SW 1271 (cell line): ENCODE measurements around the gene ATP2B2.

ENCODE experiments used
- DNase-seq, 2 experiments: peaks; one replicate each; lab custom pipeline; 2025; lab: John Stamatoyannopoulos, UW

ATP2B2 gene

GRCh38 chr3:10529809-10530208 is 24.4 kb upstream of the ATP2B2 start:
- no peak for DNase-seq

- no peak for DNase-seq
Observed at GRCh38 chr3:10528046-10528445, 22.7 kb upstream of the ATP2B2 start.

GRCh38 chr3:10527295-10528001 is 22.1 kb upstream of the ATP2B2 start:
- DNase-seq = no peak

- DNase-seq = no peak
Observed at GRCh38 chr3:10526366-10526765, 21.0 kb upstream of the ATP2B2 start.

GRCh38 chr3:10524799-10525301 is 19.5 kb upstream of the ATP2B2 start:
- DNase-seq = no peak

DNA sequence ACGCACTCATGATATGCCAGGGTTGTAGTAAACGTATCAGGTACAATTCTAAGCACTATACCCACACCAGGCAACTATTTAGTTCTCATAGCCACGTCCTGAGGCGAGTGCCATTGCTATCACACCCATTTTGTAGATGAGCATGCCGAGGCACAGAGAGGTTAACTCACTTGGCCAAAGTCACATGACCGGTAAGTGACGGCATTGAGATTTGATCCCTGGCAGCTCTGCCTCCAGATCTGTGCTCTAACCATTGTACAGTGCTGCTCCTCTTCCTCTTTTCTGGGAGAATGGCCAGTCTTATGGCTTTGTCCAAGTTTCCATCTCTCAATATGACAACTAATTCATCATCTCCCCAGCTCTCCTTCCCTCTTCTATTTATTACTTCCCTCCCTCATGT is 18.9 kb upstream of the ATP2B2 start:
- DNase-seq = no peak

GRCh38 chr3:10523561-10523960 is 18.2 kb upstream of the ATP2B2 start:
- DNase-seq = no peak

DNA sequence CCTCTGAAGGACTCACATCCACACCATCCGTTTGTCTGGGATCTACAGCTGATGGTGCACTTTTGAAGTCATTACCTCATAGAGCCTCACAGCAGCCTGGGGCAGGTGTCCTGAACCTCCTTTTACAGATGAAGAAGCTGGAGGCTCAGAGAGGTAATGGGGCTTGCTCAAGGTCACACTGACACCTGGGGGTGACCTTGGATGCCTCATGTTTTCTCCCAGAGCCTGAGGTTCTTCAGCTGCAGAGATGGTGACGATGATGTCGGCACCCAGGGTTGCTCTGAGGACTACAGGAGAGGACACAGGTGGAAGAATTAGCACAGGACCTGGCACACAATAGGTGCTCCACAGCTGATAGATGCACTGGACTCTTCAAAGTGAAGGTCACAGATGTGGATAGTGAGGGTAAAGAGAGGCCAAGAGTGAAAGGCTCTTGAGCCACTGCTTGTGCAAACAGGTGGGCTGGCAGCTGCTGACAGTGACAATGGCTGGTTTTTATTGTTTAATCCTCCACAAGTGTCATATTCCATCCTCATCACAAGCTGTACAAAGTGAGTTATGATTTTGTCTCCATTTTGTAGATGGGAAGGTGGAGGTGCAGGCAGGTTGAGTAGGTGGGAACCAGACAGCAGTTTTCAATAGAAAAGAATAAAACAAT is 17.4 kb upstream of the ATP2B2 start:
- no peak for DNase-seq

DNA sequence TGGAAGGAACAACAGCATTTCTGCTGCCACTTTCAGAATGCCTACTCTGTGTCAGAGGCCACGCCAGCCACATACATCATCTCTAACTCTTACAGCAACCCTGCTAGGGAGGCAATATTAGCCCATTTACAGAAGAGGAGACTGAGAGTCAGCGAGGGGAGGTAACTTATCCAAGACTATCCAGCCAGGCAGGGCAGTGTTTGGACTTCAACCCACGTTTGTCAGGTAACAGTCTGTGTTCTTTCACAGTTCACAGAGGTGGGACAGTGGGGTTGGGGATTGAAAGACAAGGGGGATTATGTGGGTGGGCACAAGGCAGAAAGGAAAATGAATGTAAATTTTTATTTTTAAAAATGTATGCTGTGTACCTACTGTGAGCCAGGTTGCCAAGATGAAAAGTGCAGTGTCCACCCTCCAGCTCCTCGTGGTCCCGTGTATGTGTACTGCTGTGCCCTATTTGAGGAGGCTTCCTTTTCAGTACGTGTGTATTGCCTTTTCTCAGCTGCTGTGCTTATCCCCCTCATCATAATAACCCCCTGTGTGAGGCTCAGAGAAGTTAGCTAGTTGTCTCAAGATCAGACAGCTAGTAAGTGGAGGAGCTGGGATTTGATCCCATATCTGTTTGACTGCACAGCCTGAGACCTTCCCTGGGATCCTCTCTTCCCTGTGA is 16.5 kb upstream of the ATP2B2 start:
- no peak for DNase-seq

DNA sequence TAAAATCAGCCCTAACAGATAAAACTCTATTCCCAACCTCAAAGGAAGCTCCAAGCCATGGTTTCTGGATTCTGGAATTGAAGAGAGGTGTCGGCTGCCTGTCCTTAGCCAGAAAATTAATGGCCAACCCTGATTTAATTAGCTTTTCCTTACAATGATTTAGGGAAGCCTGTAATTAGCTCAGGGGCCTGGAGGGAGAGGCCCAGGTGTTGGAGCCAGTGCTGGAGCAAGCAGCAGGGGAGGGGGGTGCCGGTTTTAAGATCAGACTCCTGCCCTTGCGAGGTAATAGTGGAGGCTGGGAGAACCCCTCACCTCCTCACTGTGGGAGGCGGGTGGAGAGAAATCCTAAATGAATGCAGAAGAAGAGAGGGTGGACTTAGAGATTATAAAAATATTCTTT is 14.7 kb upstream of the ATP2B2 start:
- no peak for DNase-seq

GRCh38 chr3:10519236-10519635 is 13.8 kb upstream of the ATP2B2 start:
- DNase-seq = no peak

- no peak for DNase-seq
Observed at GRCh38 chr3:10518506-10519150, 13.2 kb upstream of the ATP2B2 start.

- DNase-seq = no peak
Observed at GRCh38 chr3:10517627-10518026, 12.2 kb upstream of the ATP2B2 start.

- DNase-seq = no peak
Observed at GRCh38 chr3:10516544-10517452, 11.4 kb upstream of the ATP2B2 start.

DNA sequence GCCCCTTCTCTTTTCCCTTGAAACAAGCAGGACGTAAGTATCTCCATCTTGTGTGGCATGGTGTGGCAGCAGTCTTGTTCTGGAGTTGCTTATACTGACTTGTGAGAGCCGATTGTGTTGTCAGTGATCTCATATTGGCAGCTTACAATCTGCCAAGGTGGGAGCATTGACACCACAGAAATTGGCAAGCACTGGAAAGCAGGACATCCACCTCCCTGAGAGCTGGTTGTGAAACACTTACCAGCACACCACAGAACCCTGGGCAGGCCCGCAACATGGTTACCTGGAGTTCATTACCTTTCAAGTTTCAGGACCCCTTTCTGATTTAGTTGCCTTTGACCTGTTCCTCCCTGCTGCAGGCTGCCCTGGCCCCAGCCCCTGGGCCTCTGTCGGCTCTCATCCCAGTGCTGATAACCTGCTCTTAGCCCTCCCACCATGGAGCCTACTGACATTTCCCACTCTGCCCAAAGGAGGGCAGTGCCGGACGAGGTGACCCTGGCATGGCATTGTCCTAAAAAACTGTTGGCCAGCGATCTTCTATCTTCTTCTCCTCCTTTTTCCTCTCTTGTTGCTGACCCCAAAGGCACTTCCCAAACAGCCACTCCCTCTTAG is 10.6 kb upstream of the ATP2B2 start:
- no peak for DNase-seq

DNA sequence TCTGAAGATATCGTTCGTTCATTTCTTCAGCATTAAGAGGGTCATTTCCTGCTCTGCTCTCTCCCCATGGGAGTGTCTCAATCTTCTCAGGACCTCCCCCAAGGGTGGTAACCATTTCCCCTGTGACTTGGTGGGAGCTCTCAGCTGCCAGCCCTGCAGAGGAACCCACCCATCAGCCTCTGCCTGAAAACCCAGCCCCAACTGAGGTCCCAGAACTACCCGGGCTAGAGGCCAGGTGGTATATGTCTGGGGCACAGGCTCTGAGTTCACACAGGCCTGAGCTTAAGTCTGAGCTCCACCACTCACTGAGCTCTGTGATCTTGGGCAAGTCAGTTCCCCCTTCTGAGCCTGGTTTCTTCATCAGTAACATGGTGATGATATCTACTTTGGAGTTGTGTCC is 10.0 kb upstream of the ATP2B2 start:
- no peak for DNase-seq

GRCh38 chr3:10514407-10515069 is 9.2 kb upstream of the ATP2B2 start:
- DNase-seq = no peak

DNA sequence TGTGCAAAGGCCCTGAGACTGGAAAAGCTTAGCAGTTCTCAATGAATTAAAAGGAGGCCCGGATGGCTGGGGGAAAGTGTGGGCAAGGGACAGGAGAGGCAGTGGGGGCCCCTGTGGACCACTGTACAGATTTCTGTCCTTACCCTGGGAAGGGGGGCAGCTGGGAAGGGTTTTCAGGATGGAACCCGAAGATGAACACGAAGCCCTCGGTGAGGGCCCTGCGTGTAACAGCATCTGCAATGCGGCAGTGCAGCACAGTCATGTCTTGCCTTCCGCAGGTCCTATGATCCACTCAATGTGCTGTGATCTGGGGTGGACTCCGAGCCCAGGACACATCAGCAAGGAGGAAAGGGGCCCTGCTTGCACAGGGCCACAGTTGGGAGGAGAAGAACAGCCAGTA is 7.9 kb upstream of the ATP2B2 start:
- DNase-seq = no peak

- no peak for DNase-seq
Observed at GRCh38 chr3:10512687-10513086, 7.3 kb upstream of the ATP2B2 start.

- DNase-seq = peak in 1 of 2 experiments; percentile 38
Observed at GRCh38 chr3:10511809-10512494, 6.6 kb upstream of the ATP2B2 start.
